GM21825 (cell line): ENCODE measurements around the gene ZNF25.
"Not testable (repeated sequence)": the region's sequence is repeated elsewhere in the genome, so short reads cannot be mapped to it uniquely, and the experiment has no call there.

Experiments used
- ATAC-seq: cut with Tn5 transposase; IDR thresholded peaks from one replicate; pipeline ENCODE4 v1.9.1; 2021; ENCODE audit warnings: mild to moderate bottlenecking, moderate library complexity; ENCODE audit not compliant: unreplicated experiment

The ZNF25 gene

DNA sequence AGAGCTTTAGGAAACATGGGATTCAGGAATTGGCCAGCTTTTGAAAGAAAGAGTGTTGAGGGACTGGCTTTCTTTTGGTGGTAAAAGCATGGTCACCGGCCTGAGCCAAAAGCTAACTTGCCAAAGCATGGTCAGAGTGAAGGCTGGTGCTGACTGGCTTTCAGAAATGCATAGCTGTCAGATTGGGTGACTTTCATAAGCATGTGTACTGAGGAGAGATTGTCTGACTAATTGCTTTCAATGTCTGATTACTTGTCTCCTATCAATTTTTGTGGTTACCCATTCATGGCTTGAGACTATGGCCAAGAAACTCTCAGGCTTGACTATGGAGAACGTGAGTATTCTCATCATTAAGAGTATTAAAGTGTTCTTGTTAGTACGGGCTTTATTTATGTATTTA lies 28.2 kb downstream of the ZNF25 start:
- no peak for ATAC-seq

GRCh38 chr10:37947526-37947925 lies 28.9 kb downstream of the ZNF25 start:
- no peak for ATAC-seq

DNA sequence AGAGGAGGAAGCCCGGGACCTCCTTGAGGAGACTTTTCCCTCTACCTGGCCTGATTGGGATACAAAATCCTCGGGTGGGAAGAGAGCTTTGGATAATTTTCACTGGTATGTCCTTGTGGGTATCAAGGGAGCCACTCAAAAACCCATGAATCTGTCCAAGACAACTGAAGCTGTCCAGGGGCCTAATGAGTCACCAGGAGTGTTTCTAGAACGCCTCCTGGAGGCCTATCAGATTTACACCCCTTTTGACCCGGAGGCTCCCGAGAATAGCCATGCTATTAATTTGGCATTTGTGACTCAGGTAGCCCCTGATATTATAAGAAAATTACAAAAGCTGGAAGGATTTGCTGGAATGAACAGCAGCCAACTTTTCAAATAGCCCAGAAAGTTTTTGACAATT lies 38.6 kb downstream of the ZNF25 start:
- ATAC-seq = no peak

DNA sequence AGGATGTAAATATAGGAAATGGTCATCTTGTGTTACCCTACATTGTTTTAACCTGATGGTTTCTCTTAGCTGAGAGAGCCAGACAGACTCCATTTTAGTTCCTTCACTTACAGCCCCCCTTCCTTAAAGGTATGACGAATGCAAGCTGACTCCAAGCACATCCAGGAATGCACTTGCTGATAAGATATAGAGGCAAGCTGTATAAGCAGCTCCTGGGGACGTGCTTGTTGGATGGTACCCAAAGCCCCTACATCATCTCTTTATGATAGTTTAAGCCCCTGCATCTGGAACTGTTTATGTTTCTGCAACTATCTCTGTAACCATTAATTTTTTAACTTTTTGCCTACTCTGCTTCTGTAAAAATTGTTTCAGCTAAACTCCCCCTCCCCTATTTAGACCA lies 41.7 kb downstream of the ZNF25 start:
- ATAC-seq = no peak

DNA sequence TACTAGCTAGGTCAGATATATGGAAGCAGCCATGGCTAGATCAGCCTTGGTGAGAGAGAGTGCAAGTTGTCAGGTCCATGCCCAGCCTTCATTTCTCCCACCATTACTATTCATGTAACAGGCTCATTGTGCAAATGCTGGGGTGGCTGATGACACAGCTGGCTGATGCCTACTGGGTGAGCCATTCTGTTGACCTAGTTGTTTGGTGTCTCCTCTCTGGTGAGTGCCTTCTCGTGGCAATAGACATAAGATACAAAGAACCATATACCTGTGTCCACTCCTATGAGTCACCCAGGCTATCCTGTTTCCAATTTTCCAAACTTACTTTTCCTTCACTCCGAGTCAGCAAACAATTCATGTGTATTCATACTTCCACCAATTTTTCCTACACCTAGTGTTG lies 46.0 kb downstream of the ZNF25 start:
- ATAC-seq = no peak

- not testable (repeated sequence) for ATAC-seq
These were observed 68.3 kb downstream of the ZNF25 start for GRCh38 chr10:37908165-37908564.

DNA sequence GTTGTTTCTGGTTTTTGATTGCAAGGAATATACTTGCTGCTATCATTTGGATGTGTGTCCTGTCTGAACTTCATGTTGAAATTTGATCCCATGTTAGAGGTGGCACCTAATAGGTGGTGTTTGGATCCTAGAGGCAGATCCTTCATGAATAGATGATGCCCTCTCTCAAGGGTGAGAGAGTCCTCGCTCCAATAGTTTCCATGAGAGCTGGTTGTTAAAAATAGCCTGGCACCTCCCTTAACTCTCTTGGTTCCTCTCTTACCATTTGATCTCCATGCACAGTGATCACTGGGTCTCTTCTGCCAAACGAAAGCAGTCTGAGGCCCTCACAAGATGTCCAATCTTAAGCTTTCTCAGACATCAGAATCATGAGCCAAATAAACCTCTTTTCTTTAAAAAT lies 70.1 kb downstream of the ZNF25 start:
- no peak for ATAC-seq
